ENCODE data around the gene COL4A2. TPM values are rescaled to one million over a fixed set of nuclear protein-coding genes. Genes with fewer than 3 reads are reported as not detected.
A peak's percentile ranks its signal among the peaks of the same experiment; 100 is the strongest.

COL4A2 gene
- polyA plus RNA-seq, 1 experiment: 886 TPM

DNA sequence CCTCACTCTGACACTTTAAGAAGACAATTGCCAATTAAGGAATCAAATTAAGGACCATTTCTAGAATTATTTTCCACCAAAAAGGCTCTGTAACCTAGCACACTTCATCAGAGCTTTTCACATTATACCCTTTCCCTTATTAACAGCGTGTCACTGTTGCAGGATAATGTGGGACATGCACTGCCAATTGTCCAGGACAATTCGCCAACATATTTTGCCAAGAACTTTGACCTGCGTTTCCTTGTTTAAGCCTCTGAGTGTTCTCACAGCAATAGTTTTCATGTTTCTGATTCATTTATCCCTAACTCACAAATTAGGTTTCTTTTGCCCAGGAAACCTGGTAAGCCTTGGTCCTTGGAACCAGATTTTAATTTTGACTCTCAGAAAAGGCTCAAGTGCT is 13.4 kb upstream of the COL4A2 start:
- DNase-seq (ENCODE audit: low read depth): no peak
- ChIA-PET CTCF (interaction anchor here (1.4 kb wide), 1 partner anchor 46 kb away, joined by 6 read pairs; no protein-coding TSS in a partner anchor), POLR2A (no interaction called here)
- Histone ChIP-seq H3K27me3 (ENCODE audit: control insufficient read depth, insufficient read depth, low read length) (no peaks in the 10 kb centered on the region), H3K36me3 (ENCODE audit: control insufficient read depth, insufficient read depth, low read length) (peaks cover 4% of the 10 kb centered on the region), H3K4me3 (ENCODE audit: low read depth, low read length) (no peak overlapping the region)
- TF ChIP-seq CTCF (IDR thresholded peaks at IDR 0.05; ENCODE audit: insufficient read depth, low read depth, low read length): no peak

- peaks cover 3% of the 10 kb centered on the region for H3K36me3 ChIP-seq (ENCODE audit: control insufficient read depth, insufficient read depth, low read length)
- POLR2A ChIA-PET: no interaction called here
- no peak overlapping the region for H3K4me3 ChIP-seq (ENCODE audit: low read depth, low read length)
- DNase-seq (ENCODE audit: low read depth): peak; percentile 53
- TF ChIP-seq CTCF (IDR thresholded peaks at IDR 0.05; ENCODE audit: insufficient read depth, low read depth, low read length): no peak
- no peaks in the 10 kb centered on the region for H3K27me3 ChIP-seq (ENCODE audit: control insufficient read depth, insufficient read depth, low read length)
- CTCF ChIA-PET: interaction anchor here (1.4 kb wide), 1 partner anchor 47 kb away, joined by 6 read pairs; no protein-coding TSS in a partner anchor
Observed at GRCh38 chr13:110294146-110294545, 12.9 kb upstream of the COL4A2 start.

- H3K27me3 ChIP-seq (ENCODE audit: control insufficient read depth, insufficient read depth, low read length): no peaks in the 10 kb centered on the region
- CTCF ChIA-PET: interaction anchor here (0.8 to 1.4 kb wide), 2 partner anchors 13 to 47 kb away, joined by 3 to 6 read pairs; no protein-coding TSS in a partner anchor
- no peak for TF ChIP-seq CTCF (IDR thresholded peaks at IDR 0.05; ENCODE audit: insufficient read depth, low read depth, low read length)
- POLR2A ChIA-PET: no interaction called here
- DNase-seq (ENCODE audit: low read depth): no peak
- H3K4me3 ChIP-seq (ENCODE audit: low read depth, low read length): no peak overlapping the region
- H3K36me3 ChIP-seq (ENCODE audit: control insufficient read depth, insufficient read depth, low read length): peaks cover 3% of the 10 kb centered on the region
Observed at GRCh38 chr13:110294622-110295021, 12.5 kb upstream of the COL4A2 start.

GRCh38 chr13:110297011-110297410 is 10.1 kb upstream of the COL4A2 start:
- Histone ChIP-seq H3K27me3 (ENCODE audit: control insufficient read depth, insufficient read depth, low read length) (no peaks in the 10 kb centered on the region), H3K4me3 (ENCODE audit: low read depth, low read length) (no peak overlapping the region), H3K36me3 (ENCODE audit: control insufficient read depth, insufficient read depth, low read length) (peaks cover 2% of the 10 kb centered on the region; the same call in 1 of the 2 replicates)
- CTCF ChIA-PET: no interaction called here
- TF ChIP-seq CTCF (IDR thresholded peaks at IDR 0.05; ENCODE audit: insufficient read depth, low read depth, low read length): no peak
- POLR2A ChIA-PET: no interaction called here
- no peak for DNase-seq (ENCODE audit: low read depth)

- H3K36me3 ChIP-seq (ENCODE audit: control insufficient read depth, insufficient read depth, low read length): peaks cover 2% of the 10 kb centered on the region; the same call in 1 of the 2 replicates
- ChIA-PET CTCF (no interaction called here), POLR2A (no interaction called here)
- H3K4me3 ChIP-seq (ENCODE audit: low read depth, low read length): no peak overlapping the region
- no peaks in the 10 kb centered on the region for H3K27me3 ChIP-seq (ENCODE audit: control insufficient read depth, insufficient read depth, low read length)
- no peak for TF ChIP-seq CTCF (IDR thresholded peaks at IDR 0.05; ENCODE audit: insufficient read depth, low read depth, low read length)
- DNase-seq (ENCODE audit: low read depth): no peak
Observed at GRCh38 chr13:110297766-110298504, 9.1 kb upstream of the COL4A2 start.
